ENCODE results near the gene TTC7B.

Gene TTC7B

GRCh38 chr14:90703841-90704737 is 112.1 kb downstream of the TTC7B start:
- no peak for DNase-seq (ENCODE audit: low read depth)

GRCh38 chr14:90700933-90701776 is 115.1 kb downstream of the TTC7B start:
- no peak for DNase-seq (ENCODE audit: low read depth)

GRCh38 chr14:90699016-90699415 is 117.2 kb downstream of the TTC7B start:
- DNase-seq (ENCODE audit: low read depth): no peak

- DNase-seq (ENCODE audit: low read depth): no peak
Measured at GRCh38 chr14:90698379-90698869, 117.8 kb downstream of the TTC7B start.

GRCh38 chr14:90697577-90698206 is 118.5 kb downstream of the TTC7B start:
- DNase-seq (ENCODE audit: low read depth): peak; percentile 49

- DNase-seq (ENCODE audit: low read depth): no peak
Measured at GRCh38 chr14:90697132-90697531, 119.1 kb downstream of the TTC7B start.

GRCh38 chr14:90696720-90697119 is 119.5 kb downstream of the TTC7B start:
- no peak for DNase-seq (ENCODE audit: low read depth)

GRCh38 chr14:90695997-90696660 is 120.1 kb downstream of the TTC7B start:
- no peak for DNase-seq (ENCODE audit: low read depth)

GRCh38 chr14:90693413-90693812 is 122.8 kb downstream of the TTC7B start:
- no peak for DNase-seq (ENCODE audit: low read depth)

GRCh38 chr14:90692826-90693225 is 123.4 kb downstream of the TTC7B start:
- no peak for DNase-seq (ENCODE audit: low read depth)

GRCh38 chr14:90692061-90692460 is 124.2 kb downstream of the TTC7B start:
- no peak for DNase-seq (ENCODE audit: low read depth)

GRCh38 chr14:90691627-90692026 is 124.6 kb downstream of the TTC7B start:
- no peak for DNase-seq (ENCODE audit: low read depth)

GRCh38 chr14:90687680-90688079 is 128.6 kb downstream of the TTC7B start:
- no peak for DNase-seq (ENCODE audit: low read depth)

GRCh38 chr14:90682615-90683014 is 133.6 kb downstream of the TTC7B start:
- no peak for DNase-seq (ENCODE audit: low read depth)

GRCh38 chr14:90681929-90682328 is 134.3 kb downstream of the TTC7B start:
- no peak for DNase-seq (ENCODE audit: low read depth)

GRCh38 chr14:90678846-90679362 is 137.3 kb downstream of the TTC7B start:
- no peak for DNase-seq (ENCODE audit: low read depth)

GRCh38 chr14:90678420-90678819 is 137.8 kb downstream of the TTC7B start:
- DNase-seq (ENCODE audit: low read depth): no peak

GRCh38 chr14:90677484-90678050 is 138.7 kb downstream of the TTC7B start:
- DNase-seq (ENCODE audit: low read depth): no peak

- no peak for DNase-seq (ENCODE audit: low read depth)
Measured at GRCh38 chr14:90676912-90677311, 139.3 kb downstream of the TTC7B start.

- DNase-seq (ENCODE audit: low read depth): no peak
Measured at GRCh38 chr14:90676356-90676755, 139.9 kb downstream of the TTC7B start.

GRCh38 chr14:90675399-90675798 is 140.8 kb downstream of the TTC7B start:
- DNase-seq (ENCODE audit: low read depth): no peak

Measured in stimulated activated CD8-positive, alpha-beta memory T cell treated with anti-CD3 and anti-CD28 coated beads, Interleukin-7, amount 100 ng/mL, for 24 hours (primary cell).